SK-MEL-5 (cell line): Measurements from ENCODE around the gene TNIP1. TPM values are rescaled to one million over a fixed set of nuclear protein-coding genes. Genes with fewer than 3 reads are reported as not detected.

ENCODE experiments used
- DNase-seq: peaks from one replicate; pipeline ENCODE4 v3.0.0-alpha.2; 2016; ENCODE audit warnings: low read depth, low spot score
- in situ Hi-C: cut with HindIII; loops from 2 replicates; pipeline ENCODE4 v1.10.0; 2016; ENCODE audit warnings: low sequenced_read_pairs, high pct_unique_total_duplicates, low pct_unique_long_range_greater_than_20kb
- total RNA-seq: library from RNA; depleted of rRNA; stranded (reverse); fragments of >200 nt; shearing (Covaris generic); gene quantifications from 2 replicates; pipeline ENCODE4 v1.2.3, GENCODE V29; 2014

Gene TNIP1
- total RNA-seq, 1 experiment from 2014 or later, result 43.9 TPM

DNA sequence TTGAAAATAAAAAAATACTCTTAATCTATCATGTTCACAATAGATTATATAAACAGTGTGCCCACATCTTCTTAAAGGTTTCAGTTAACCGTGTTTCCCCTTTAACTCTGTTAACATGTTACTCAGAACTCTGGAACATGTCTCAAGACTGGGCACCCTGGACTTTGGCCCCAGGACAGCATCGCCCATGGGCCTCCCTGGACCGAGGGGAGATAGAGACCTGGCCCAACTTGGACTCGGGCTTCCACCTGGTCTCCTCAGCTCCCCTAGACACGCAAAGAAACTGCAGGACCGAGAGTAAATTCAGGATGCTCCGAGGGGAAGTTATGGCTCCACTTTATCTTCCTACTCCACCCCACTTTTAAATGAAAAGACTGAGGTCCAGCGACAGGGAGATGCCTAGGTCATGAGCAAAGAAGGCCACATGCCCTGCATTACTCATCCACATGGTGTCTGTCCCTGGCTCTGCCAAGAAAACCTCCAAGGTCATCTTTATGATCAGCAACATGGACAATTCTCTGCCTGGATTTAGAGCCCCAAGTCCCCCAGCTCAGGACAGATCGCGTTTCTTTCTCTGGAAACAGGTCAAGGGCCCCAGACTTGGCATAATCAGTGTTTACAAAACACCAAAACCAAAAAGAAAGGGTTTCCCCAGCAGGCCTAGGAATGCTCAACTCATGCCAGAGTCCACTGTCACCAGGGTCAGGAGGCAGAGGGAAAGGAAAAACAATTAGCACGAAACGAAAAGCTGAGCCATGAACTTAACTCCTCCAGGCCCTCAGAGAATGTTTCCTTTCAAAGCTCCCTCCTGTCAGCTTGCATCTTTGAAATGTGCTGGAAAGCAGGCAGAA lies 43.0 kb downstream of the TNIP1 start:
- in situ Hi-C loops, result no loop called here

GRCh38 chr5:151036556-151036955 lies 44.3 kb downstream of the TNIP1 start:
- in situ Hi-C loops, result no loop called here
- no peak for DNase-seq

More for the DNA sequence above, 43.0 kb downstream of the TNIP1 start:
- no peak for DNase-seq

DNA sequence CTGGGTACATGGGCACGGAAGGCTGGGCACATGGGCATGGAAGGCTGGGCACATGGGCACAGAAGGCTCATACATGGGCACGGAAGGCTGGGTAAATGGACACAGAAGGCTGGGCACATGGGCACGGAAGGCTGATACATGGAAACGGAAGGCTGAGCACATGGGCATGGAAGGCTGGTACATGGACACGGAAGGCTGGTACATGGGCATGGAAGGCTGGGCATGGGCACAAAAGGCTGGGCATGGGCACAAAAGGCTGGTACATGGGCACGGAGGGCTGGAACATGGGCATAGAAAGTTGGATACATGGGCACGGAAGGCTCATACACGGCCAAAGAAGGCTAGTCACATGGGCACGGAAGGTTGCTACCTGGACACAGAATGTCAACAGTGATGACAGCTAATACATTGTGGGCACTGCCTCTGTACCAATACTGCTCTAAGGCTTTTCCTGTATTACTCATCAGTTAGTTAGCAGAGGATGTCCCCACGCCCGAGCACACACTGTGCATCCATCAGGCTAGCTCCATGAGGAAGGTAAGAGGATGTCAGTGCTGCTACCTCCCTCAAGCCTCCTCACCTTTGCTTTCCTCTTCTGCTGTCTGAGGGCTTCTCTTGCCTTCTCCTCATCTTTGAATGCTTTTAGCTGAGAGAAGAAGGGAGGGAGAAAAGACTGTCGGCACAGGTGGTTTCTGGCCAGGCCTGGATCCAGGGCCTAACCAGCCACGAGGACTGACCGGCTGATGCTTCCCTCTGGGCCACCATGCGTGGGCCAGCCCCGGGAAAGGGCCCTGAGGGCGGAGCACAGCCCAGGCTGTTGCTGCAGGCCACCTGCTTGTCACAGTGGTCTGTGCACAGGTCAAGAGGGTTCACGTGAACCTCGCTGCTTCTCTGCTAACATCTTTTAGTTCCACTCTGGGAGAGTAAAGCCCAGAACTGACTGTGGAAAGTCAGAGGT lies 46.1 kb downstream of the TNIP1 start:
- in situ Hi-C loops, result no loop called here
- no peak for DNase-seq

DNA sequence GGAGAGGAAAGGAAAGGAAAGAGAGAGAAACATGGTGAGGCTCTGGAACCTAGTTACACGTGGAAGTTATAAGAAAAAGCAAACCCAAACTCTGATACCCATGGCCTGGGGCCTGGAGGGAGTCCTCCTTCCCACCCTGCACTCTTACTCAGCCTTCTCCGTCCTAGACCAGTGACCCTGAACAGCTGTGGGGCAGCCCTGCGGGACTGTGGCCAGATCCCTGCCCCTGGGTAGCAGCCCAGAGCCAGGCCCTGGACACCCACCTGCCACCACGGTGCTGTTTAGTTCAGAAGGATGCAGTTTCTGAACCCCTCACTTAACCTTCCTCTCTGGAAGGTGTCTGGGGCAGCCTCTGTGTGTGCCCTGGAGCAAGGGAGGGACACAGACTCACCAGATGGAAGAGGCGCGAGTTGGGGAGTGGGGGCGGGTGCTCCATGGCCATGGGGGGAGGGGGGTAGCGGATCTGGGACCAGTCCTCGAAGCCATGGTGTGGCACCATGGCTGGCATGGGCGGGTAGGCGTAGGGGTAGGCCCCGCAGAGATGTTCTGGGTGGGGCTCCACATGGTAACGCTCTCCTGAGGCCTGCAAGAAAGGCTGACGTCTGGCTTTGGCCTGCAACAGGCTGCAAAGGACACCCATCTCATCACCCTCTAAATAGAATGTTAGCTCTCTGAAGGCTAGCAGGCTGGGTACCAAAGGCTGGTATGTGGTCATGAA lies 47.5 kb downstream of the TNIP1 start:
- DNase-seq, result no peak
- in situ Hi-C loops, result no loop called here

DNA sequence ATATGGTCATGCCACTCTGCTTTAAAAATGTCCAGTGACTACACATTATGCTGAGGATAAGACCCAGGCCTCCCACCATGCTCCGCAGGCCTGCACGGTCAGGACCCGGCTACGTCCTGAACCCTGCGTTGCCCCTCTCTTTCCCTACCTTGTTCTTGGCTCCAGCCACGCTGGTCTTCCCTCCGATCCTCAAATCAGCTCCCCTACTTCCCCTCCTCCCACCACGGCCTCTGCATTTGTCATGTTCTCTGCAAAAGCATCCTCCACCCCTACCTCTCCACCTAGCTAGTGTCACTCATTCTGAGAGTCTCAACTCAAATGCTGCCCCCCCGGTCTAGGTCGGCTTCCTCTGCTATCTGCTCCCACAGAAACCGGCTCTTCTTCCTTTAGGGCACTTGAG lies 49.3 kb downstream of the TNIP1 start:
- in situ Hi-C loops, result no loop called here

DNA sequence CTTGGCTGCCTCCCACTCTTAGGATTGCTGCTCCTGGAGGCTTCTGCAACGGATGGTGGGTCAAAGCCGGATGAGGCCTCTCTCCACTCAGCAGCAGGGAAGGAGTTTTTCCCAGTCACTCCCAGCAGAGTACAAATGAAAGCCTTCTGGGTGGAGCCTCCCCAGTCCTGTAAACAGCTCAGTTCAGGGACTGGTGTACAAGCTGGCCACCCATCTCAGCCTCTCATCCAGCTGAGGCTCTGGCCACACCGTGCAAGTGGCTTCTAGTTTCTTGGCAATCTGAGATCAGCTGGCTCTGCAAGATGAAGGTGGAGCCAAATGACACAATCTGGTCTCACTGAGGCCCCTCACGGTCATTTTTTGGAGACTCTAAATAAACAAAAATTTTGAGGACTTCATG lies 50.5 kb downstream of the TNIP1 start:
- in situ Hi-C loops, result no loop called here

More for the DNA sequence above, 49.3 kb downstream of the TNIP1 start:
- no peak for DNase-seq

DNA sequence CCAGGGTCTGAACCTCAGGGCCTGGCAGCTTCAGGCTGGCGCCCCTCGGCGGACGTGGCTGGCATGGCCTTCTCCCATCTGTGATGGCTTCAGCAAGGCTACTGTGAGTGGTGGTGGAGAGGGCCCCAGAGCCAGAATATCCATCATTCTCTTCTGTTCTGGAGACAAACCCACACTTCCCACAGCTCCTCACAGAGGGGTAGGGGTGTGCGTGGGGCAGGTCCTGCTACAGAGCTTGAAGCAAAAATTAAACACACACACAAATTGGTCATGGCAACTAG lies 50.8 kb downstream of the TNIP1 start:
- in situ Hi-C loops, result no loop called here
- DNase-seq, result no peak

More for the DNA sequence above, 50.5 kb downstream of the TNIP1 start:
- no peak for DNase-seq

GRCh38 chr5:151029179-151030055 lies 51.4 kb downstream of the TNIP1 start:
- in situ Hi-C loops, result no loop called here
- no peak for DNase-seq

DNA sequence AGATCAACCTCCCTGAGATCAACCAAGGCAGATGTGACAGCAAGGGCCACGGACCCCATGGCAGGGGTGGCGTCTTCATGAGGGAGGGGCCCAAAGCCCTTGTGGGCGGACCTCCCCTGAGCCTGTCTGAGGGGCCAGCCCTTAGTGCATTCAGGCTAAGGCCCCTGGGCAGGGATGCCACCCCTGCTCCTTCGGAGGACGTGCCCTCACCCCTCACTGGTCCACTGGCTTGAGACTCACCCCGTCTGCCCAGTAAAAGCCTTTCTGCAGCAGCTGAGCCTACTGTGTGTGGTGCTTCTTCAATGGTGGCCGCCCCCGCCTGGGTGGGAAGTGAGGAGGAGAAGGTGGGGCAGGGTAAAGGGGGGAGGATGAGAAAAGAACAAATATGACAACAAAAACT lies 52.1 kb downstream of the TNIP1 start:
- DNase-seq, result no peak
- in situ Hi-C loops, result no loop called here

- in situ Hi-C loops, result no loop called here
- DNase-seq, result no peak
Observed at GRCh38 chr5:151027961-151028479, 52.8 kb downstream of the TNIP1 start.

DNA sequence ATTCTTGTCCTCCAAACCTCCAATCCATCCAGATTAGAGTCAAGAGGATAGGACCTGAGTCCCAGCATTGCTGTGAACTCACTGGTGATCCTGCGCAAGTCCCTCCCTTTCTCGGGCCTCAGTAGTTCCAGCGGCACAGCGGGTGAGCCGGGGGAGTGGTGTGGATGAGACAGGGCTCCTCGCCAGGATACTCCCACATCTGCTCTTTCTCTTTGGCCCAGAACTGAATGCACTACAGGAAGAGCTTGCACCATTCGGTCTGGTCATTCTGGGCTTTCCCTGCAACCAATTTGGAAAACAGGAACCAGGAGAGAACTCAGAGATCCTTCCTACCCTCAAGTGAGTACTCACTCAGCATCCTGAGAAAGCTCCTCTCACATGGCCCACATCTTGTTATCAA lies 54.2 kb downstream of the TNIP1 start:
- DNase-seq, result no peak
- in situ Hi-C loops, result no loop called here

DNA sequence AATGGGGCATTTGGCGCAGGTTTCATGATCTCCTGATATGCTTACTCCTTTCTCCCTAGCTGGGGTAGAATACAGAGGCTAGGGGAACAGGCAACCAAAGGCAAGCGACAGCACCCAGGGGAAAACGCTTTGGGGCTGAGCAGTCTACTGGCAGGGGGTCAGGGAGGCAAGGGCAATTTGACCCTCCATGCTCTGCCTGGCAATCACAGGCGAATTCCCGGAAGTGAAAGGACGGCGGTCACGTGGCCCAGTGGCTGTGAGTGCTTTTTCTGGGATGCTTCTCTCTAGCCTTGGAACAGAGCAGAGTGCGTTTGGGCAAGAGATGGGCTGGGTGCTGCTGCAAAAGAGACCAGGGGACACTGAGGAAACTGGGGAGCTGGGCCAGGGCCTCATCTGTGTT lies 54.7 kb downstream of the TNIP1 start:
- no peak for DNase-seq
- in situ Hi-C loops, result no loop called here

GRCh38 chr5:151025250-151025606 lies 55.6 kb downstream of the TNIP1 start:
- in situ Hi-C loops, result no loop called here
- no peak for DNase-seq

DNA sequence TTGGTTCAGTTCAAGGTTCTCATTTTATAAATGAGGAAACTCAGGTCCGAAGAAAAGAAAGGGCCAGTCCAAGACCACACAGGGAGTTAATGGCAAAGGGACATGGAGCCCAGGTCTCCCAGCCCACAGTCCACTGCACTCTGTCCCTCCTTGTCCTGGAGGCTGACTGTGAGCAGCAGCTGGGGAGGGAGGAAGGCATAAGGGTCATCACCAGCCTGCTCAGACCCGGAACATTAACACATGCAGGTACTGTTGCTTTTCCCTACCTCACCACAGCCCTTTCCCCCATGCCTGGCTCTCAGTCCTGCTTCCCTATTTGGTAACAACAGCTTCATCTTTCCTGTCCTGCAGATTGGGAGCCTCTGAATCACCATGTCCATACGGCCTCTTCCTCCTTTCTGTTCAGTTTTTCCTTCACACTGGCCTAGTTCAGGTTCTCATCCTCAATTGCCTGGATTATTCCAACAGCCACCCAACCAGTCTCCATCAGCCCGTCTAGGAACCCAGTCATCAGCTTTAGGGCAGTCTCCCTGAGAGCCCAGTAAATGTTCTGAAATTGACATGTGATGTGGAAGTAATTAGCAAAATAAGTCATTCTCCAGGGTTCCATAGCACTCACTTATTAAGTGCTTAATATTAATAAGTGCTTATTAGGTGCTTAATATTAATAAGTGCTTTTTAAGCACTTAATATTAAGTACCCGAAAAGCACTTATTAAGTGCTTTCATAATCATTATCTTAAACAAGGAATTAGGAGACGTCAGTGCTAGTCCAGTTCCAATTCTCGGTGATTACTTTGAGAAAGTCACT lies 56.2 kb downstream of the TNIP1 start:
- in situ Hi-C loops, result no loop called here
- no peak for DNase-seq

DNA sequence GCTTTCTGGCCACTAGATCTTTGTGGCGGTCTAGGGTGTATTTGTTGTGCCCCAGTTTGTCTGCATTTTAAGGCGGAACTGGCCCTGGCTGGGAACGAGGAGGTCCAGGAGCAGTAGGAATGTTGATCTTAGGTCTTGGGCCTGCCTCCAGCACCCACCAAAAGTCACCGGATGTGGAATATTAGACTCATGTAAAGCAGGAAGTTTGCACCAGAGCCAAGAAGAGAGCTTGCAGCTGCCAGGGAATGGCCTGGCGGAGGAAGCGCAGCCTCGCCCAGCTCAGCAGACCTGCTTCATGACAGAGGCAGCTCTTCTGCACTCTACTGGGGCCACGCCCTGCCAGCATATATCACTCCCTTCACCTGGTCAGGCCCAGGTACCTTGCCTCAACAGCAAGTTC lies 57.2 kb downstream of the TNIP1 start:
- no peak for DNase-seq
- in situ Hi-C loops, result no loop called here

DNA sequence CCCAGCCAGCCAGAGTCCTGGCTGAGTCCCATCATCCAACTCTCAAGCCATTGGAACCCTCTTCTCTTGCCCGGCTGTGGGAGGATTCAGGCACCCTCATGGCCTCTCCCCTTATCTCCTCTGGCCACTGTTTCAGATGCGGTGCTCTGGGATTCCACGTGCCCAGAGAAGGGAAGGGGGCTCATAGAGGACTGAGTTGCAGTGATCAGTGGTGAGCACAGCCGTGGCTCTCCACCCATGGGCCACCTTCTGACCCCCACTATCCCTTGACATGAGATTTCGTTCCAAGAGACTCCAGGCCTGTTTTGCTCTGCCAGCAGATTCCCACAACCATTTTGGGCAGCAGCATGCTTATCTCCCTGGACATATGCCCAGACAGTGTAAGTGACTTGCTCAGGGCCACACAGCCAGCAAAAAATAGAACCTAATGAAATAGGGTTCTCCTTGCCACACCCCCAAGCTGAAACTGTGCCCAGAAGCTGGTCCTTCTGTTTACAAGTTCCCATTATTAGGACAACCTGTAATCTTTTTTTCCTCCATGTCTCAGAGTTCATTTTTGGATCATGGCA lies 57.7 kb downstream of the TNIP1 start:
- in situ Hi-C loops, result no loop called here
- no peak for DNase-seq
